ENCODE data around the gene BRD1.

DNA sequence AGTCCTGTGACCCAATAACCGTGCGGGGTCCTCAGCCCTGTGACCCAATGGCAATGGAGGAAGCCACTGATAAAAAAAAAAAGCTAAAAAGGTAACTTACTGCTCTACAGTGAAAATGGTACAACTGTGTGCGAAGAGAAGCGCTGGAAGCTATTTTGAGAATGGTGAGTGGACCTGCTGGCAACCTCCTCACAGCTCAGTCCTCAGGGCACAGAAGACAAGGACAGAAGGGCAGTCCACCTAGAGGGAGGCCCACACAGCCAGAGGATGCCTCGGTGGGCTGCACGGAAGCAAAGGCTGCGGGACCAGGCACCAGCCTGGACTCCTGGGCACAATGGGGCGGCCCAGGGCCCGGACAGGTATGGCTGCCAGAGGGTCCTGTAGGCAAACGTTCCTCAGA, 35.6 kb downstream of the BRD1 start:
- TF ChIP-seq EZH2 (IDR thresholded peaks at IDR 0.05; ENCODE audit: low read depth, unreplicated experiment) (no peak), ZNF331 (CRISPR knock-in tag; IDR thresholded peaks at IDR 0.05; ENCODE audit: low read depth) (no peak), POLR2AphosphoS5 (IDR thresholded peaks at IDR 0.05; ENCODE audit: low read depth) (no peak), JUNB (IDR thresholded peaks at IDR 0.05; ENCODE audit: unreplicated experiment) (no peak), EZH2phosphoT487 (IDR thresholded peaks at IDR 0.05; ENCODE audit: unreplicated experiment) (no peak)
- TF ChIP-seq, protein P1, sequence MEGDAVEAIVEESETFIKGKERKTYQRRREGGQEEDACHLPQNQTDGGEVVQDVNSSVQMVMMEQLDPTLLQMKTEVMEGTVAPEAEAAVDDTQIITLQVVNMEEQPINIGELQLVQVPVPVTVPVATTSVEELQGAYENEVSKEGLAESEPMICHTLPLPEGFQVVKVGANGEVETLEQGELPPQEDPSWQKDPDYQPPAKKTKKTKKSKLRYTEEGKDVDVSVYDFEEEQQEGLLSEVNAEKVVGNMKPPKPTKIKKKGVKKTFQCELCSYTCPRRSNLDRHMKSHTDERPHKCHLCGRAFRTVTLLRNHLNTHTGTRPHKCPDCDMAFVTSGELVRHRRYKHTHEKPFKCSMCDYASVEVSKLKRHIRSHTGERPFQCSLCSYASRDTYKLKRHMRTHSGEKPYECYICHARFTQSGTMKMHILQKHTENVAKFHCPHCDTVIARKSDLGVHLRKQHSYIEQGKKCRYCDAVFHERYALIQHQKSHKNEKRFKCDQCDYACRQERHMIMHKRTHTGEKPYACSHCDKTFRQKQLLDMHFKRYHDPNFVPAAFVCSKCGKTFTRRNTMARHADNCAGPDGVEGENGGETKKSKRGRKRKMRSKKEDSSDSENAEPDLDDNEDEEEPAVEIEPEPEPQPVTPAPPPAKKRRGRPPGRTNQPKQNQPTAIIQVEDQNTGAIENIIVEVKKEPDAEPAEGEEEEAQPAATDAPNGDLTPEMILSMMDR (conservative IDR thresholded peaks at IDR 0.05; ENCODE audit: low read depth in 2 of 2), result no peak
- TF ChIP-seq, protein P2, sequence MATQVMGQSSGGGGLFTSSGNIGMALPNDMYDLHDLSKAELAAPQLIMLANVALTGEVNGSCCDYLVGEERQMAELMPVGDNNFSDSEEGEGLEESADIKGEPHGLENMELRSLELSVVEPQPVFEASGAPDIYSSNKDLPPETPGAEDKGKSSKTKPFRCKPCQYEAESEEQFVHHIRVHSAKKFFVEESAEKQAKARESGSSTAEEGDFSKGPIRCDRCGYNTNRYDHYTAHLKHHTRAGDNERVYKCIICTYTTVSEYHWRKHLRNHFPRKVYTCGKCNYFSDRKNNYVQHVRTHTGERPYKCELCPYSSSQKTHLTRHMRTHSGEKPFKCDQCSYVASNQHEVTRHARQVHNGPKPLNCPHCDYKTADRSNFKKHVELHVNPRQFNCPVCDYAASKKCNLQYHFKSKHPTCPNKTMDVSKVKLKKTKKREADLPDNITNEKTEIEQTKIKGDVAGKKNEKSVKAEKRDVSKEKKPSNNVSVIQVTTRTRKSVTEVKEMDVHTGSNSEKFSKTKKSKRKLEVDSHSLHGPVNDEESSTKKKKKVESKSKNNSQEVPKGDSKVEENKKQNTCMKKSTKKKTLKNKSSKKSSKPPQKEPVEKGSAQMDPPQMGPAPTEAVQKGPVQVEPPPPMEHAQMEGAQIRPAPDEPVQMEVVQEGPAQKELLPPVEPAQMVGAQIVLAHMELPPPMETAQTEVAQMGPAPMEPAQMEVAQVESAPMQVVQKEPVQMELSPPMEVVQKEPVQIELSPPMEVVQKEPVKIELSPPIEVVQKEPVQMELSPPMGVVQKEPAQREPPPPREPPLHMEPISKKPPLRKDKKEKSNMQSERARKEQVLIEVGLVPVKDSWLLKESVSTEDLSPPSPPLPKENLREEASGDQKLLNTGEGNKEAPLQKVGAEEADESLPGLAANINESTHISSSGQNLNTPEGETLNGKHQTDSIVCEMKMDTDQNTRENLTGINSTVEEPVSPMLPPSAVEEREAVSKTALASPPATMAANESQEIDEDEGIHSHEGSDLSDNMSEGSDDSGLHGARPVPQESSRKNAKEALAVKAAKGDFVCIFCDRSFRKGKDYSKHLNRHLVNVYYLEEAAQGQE (IDR thresholded peaks at IDR 0.05; ENCODE audit: unreplicated experiment), result no peak
- TF ChIP-seq, protein P3, sequence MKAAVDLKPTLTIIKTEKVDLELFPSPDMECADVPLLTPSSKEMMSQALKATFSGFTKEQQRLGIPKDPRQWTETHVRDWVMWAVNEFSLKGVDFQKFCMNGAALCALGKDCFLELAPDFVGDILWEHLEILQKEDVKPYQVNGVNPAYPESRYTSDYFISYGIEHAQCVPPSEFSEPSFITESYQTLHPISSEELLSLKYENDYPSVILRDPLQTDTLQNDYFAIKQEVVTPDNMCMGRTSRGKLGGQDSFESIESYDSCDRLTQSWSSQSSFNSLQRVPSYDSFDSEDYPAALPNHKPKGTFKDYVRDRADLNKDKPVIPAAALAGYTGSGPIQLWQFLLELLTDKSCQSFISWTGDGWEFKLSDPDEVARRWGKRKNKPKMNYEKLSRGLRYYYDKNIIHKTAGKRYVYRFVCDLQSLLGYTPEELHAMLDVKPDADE (IDR thresholded peaks at IDR 0.05), result no peak

Data from GM23338 (cell line).